B cell (primary cell): ENCODE data around the gene MMP24. TPM values are rescaled to one million over a fixed set of nuclear protein-coding genes. Genes with fewer than 3 reads are reported as not detected.
A peak's percentile ranks its signal among the peaks of the same experiment; 100 is the strongest.

Source experiments
- ATAC-seq: fragments of 200-7000 bp; cut with Tn5 transposase; one replicate; pipeline ENCODE4 v1.10.0; 2021; ENCODE audit warnings: low read depth, mild to moderate bottlenecking, moderate number of reproducible peaks, moderate library complexity
- CTCF ChIA-PET: fragments of 350-600 bp; sonication (Branson Sonifier 250); formaldehyde crosslinking; loops from one replicate; lab custom pipeline; 2021; ENCODE audit warnings: antibody characterized with exemption, inconsistent platforms; lab: Charles Lee
- POLR2A ChIA-PET: fragments of 350-600 bp; sonication (Branson Sonifier 250); formaldehyde crosslinking; loops from one replicate; lab custom pipeline; 2021; ENCODE audit warnings: antibody characterized with exemption; lab: Charles Lee
- DNase-seq: peaks from one replicate; pipeline ENCODE4 v3.0.0; 2013
- H2AFZ ChIP-seq: 2 replicates; pipeline ENCODE4 v1.6.1; 2012; ENCODE audit warnings: mild to moderate bottlenecking, low read depth, low read length; ENCODE audit not compliant: insufficient read depth, poor library complexity, severe bottlenecking
- H3K27ac ChIP-seq, 2 donors: 1 replicate in 1 of 2; 2 replicates in 1 of 2; pipeline ENCODE4 v1.5.1; 2012 to 2013; ENCODE audit warnings: low read length in 2 of 2, mild to moderate bottlenecking in 2 of 2, moderate library complexity in 1 of 2
- H3K27me3 ChIP-seq, 4 experiments: fragments of 200-600 bp in 1 of 4; sonication (generic) in 1 of 4; replicated peaks in 1 of 4; 1 replicate in 2 of 4; 2 replicates in 2 of 4; pipeline versions ENCODE4 v1.6.1 to v1.7.0; 2013 to 2016; ENCODE audit warnings: low read length in 3 of 4, mild to moderate bottlenecking in 2 of 4, mixed read lengths in 1 of 4, moderate library complexity in 1 of 4; ENCODE audit not compliant: insufficient read depth in 4 of 4, control insufficient read depth in 3 of 4; ENCODE audit errors: control extremely low read depth in 1 of 4
- H3K36me3 ChIP-seq, 2 experiments: replicated peaks in 1 of 2; 1 replicate in 1 of 2; 2 replicates in 1 of 2; pipeline versions ENCODE4 v1.6.1 to v1.7.1; 2013; ENCODE audit warnings: low read length in 1 of 2; ENCODE audit not compliant: insufficient read depth in 2 of 2, control insufficient read depth in 1 of 2; ENCODE audit errors: control extremely low read depth in 1 of 2, extremely low read depth in 1 of 2
- H3K4me1 ChIP-seq, 2 donors: fragments of 200-600 bp in 1 of 2; sonication (generic) in 1 of 2; 1 replicate in 1 of 2; 2 replicates in 1 of 2; pipeline versions ENCODE4 v1.5.1 to v1.6.1; 2013 to 2017; ENCODE audit warnings: low read length in 2 of 2; ENCODE audit not compliant: control insufficient read depth in 2 of 2, insufficient read depth in 2 of 2
- H3K4me2 ChIP-seq: replicated peaks from 2 replicates; pipeline ENCODE3; 2012; ENCODE audit warnings: mild to moderate bottlenecking, low read depth, low read length; ENCODE audit not compliant: poor library complexity, severe bottlenecking
- H3K4me3 ChIP-seq, 5 experiments: fragments of 200-600 bp in 1 of 5; sonication (generic) in 1 of 5; 1 replicate in 3 of 5; 2 replicates in 2 of 5; pipeline versions ENCODE4 v1.5.1 to v1.7.0; 2011 to 2016; ENCODE audit warnings: low read length in 4 of 5, mild to moderate bottlenecking in 4 of 5, low read depth in 2 of 5, control low read depth in 1 of 5, moderate library complexity in 1 of 5; ENCODE audit not compliant: insufficient read depth in 1 of 5; ENCODE audit errors: control extremely low read depth in 1 of 5, extremely low read depth in 1 of 5
- H3K79me2 ChIP-seq: fragments of 200-600 bp; sonication (generic); one replicate; pipeline ENCODE4 v1.6.0; 2016; ENCODE audit warnings: low read length; ENCODE audit not compliant: control insufficient read depth, insufficient read depth
- H3K9ac ChIP-seq: fragments of 200-600 bp; sonication (generic); 2 replicates; pipeline ENCODE4 v1.6.1; 2017; ENCODE audit warnings: mild to moderate bottlenecking, low read length, moderate library complexity
- H3K9me3 ChIP-seq, 3 donors: one replicate each; pipeline versions ENCODE4 v1.6.1 to v1.7.1; 2013; ENCODE audit warnings: low read length in 2 of 3; ENCODE audit not compliant: control insufficient read depth in 2 of 3, insufficient read depth in 1 of 3; ENCODE audit errors: control extremely low read depth in 1 of 3
- H4K20me1 ChIP-seq: 2 replicates; pipeline ENCODE4 v1.6.0; 2012; ENCODE audit warnings: mild to moderate bottlenecking, low read length; ENCODE audit not compliant: insufficient read depth, control insufficient read depth, poor library complexity, severe bottlenecking
- H3K27ac Mint-ChIP-seq: one replicate; pipeline ENCODE4 v1.8.0; 2021; ENCODE audit warnings: mixed read lengths
- H3K27me3 Mint-ChIP-seq: one replicate; pipeline ENCODE4 v1.8.0; 2021; ENCODE audit warnings: mixed read lengths
- H3K4me1 Mint-ChIP-seq: one replicate; pipeline ENCODE4 v1.8.0; 2021; ENCODE audit warnings: mixed read lengths
- H3K4me3 Mint-ChIP-seq: one replicate; pipeline ENCODE4 v1.8.0; 2021; ENCODE audit warnings: mixed read lengths
- H3K9me3 Mint-ChIP-seq: one replicate; pipeline ENCODE4 v1.8.0; 2022; ENCODE audit warnings: mixed read lengths; ENCODE audit not compliant: insufficient read depth
- EZH2 ChIP-seq: IDR thresholded peaks from 2 replicates; pipeline ENCODE4 v1.6.1; 2012; ENCODE audit warnings: borderline replicate concordance, low read depth, mild to moderate bottlenecking, moderate library complexity, low read length; ENCODE audit not compliant: insufficient read depth, poor library complexity, severe bottlenecking
- WGBS: methylation state at CpG from one replicate; pipeline ENCODE4 v1.1.5; 2013; ENCODE audit warnings: missing lambda C conversion rate; ENCODE audit not compliant: insufficient coverage; 5-methylcytosine and 5-hydroxymethylcytosine counted together
- intact Hi-C: fragments of 100-400 bp; cut with micrococcal nuclease; formaldehyde crosslinking; loops from one replicate; pipeline ENCODE4 v1.10.0; 2022
- polyA plus RNA-seq: library from polyadenylated mRNA; depleted of rRNA; stranded (reverse); fragments of >200 nt; gene quantifications from 2 replicates; pipeline ENCODE4 v1.2.3, GENCODE V29; 2012
- total RNA-seq, 2 donors: library from RNA; stranded (reverse); fragments of 120-200 nt in 1 of 2; gene quantifications; 1 replicate in 1 of 2; 2 replicates in 1 of 2; pipeline versions ENCODE4 v1.2.3 to v1.2.4, GENCODE V29; 2013 to 2022
- TF ChIP-seq, protein P1 (sequence below): fragments of 200-600 bp; IDR thresholded peaks from one replicate; pipeline ENCODE4 v1.8.0; 2022; ENCODE audit warnings: antibody characterized with exemption, mild to moderate bottlenecking

The MMP24 gene
- total and polyA plus RNA-seq, 2 donors (not counting 1 experiment from before 2014, with no cell fraction given), result not detected

DNA sequence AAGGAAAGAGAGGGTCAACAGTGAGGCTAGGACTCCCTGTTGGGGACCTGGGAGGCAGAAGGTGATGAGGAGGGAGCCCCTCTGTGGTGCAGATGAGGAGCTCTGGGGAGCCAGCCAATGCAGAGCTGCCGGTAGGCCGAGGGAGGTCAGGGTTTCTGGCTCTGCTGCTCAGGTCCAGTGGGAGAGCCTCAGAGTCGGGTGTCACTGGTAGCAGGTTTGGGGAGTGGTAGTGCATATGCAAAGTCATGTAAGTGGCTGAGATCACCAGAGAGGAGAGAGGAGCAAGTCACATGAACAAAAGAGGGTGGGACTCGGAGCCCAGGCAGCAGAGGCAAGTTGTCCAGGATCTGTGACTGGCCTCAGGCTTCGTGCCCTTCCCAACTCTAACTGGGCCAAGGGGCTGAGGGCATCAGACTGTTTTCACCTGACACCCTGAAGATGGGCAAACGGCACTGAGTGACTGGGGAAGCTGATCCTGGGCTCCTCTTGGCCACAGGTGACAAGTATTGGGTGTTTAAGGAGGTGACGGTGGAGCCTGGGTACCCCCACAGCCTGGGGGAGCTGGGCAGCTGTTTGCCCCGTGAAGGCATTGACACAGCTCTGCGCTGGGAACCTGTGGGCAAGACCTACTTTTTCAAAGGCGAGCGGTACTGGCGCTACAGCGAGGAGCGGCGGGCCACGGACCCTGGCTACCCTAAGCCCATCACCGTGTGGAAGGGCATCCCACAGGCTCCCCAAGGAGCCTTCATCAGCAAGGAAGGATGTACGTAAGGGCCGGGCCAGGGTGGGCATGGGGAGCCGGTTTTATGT is 44.8 kb downstream of the MMP24 start:
- no peaks in the 10 kb centered on the region for H3K9me3 Mint-ChIP-seq
- Histone ChIP-seq H3K9ac (no peak overlapping the region), H3K4me1 (peaks cover 5 to 6% of the 10 kb centered on the region in 2 donors), H3K36me3 (peaks cover 0 to 49% of the 10 kb centered on the region in 2 experiments), H3K79me2 (peaks cover 60% of the 10 kb centered on the region), H3K27ac (no peak overlapping the region), H3K9me3 (no peaks in the 10 kb centered on the region), H2AFZ (no peak overlapping the region), H4K20me1 (peaks cover 18% of the 10 kb centered on the region), H3K4me3 (no peak overlapping the region), H3K27me3 (no peaks in the 10 kb centered on the region), H3K4me2 (no peak overlapping the region)
- ChIA-PET CTCF (interaction anchor here (1.0 kb wide), 1 partner anchor 33 kb away, joined by 3 read pairs; no protein-coding TSS in a partner anchor), POLR2A (no interaction called here)
- H3K27ac Mint-ChIP-seq, result peak overlapping the region; percentile 7
- no peak for TF ChIP-seq EZH2
- TF ChIP-seq, protein P1, sequence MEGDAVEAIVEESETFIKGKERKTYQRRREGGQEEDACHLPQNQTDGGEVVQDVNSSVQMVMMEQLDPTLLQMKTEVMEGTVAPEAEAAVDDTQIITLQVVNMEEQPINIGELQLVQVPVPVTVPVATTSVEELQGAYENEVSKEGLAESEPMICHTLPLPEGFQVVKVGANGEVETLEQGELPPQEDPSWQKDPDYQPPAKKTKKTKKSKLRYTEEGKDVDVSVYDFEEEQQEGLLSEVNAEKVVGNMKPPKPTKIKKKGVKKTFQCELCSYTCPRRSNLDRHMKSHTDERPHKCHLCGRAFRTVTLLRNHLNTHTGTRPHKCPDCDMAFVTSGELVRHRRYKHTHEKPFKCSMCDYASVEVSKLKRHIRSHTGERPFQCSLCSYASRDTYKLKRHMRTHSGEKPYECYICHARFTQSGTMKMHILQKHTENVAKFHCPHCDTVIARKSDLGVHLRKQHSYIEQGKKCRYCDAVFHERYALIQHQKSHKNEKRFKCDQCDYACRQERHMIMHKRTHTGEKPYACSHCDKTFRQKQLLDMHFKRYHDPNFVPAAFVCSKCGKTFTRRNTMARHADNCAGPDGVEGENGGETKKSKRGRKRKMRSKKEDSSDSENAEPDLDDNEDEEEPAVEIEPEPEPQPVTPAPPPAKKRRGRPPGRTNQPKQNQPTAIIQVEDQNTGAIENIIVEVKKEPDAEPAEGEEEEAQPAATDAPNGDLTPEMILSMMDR, result no peak
- DNase-seq (no peak), ATAC-seq (no peak)
- no peak overlapping the region for H3K4me3 Mint-ChIP-seq
- H3K27me3 Mint-ChIP-seq, result no peaks in the 10 kb centered on the region
- WGBS, result 97% methylated on average over 16 of the region's 20 CpGs
- peaks cover 1% of the 10 kb centered on the region for H3K4me1 Mint-ChIP-seq
- intact Hi-C loops, result no loop called here

DNA sequence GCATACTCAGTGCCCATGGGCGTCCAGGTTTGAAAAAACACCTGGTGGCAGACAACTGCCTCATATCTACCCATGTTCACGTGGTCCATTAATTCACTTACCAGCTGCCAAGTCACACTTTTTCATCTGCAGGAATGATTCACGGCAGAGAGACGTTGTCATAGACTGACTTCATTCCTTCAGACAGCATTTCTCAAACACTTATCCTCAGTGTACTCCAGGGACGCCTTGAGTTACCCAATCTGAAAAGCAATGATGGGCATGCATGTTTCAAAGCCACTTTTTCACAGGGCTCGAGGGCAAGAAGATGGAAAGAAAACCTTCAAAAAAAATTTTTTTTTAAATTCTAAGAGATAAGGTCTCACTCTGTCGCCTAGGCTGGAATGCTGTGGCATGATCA is 45.4 kb downstream of the MMP24 start:
- no peak for ATAC-seq
- H3K4me1 ChIP-seq, result peaks cover 12% of the 10 kb centered on the region in 2 donors
- no peak for DNase-seq
- no peak overlapping the region for H3K4me3 Mint-ChIP-seq
- H3K27me3 ChIP-seq, result no peaks in the 10 kb centered on the region
- peaks cover 1% of the 10 kb centered on the region for H3K4me1 Mint-ChIP-seq
- no peaks in the 10 kb centered on the region for H3K27me3 Mint-ChIP-seq
- peaks cover 63% of the 10 kb centered on the region for H3K79me2 ChIP-seq
- WGBS, result 90% methylated on average over 6 of the region's 7 CpGs
- H3K9ac ChIP-seq, result no peak overlapping the region
- peaks cover 18% of the 10 kb centered on the region for H4K20me1 ChIP-seq
- TF ChIP-seq EZH2, result no peak
- TF ChIP-seq, protein P1, result no peak
- H3K4me2 ChIP-seq, result no peak overlapping the region
- intact Hi-C loops, result no loop called here
- H3K36me3 ChIP-seq, result peaks cover 0 to 44% of the 10 kb centered on the region in 2 experiments
- H3K27ac ChIP-seq, result no peak overlapping the region
- ChIA-PET POLR2A (interaction anchor here (0.6 kb wide), 1 partner anchor 112 kb away, joined by 3 read pairs; no protein-coding TSS in a partner anchor), CTCF (no interaction called here)
- no peaks in the 10 kb centered on the region for H3K9me3 ChIP-seq
- no peak overlapping the region for H2AFZ ChIP-seq
- H3K4me3 ChIP-seq, result no peak overlapping the region
- no peaks in the 10 kb centered on the region for H3K9me3 Mint-ChIP-seq
- H3K27ac Mint-ChIP-seq, result no peak overlapping the region
